KBM-7 (cell line): Measurements from ENCODE around the gene OSBP2.
A peak's percentile ranks its signal among the peaks of the same experiment; 100 is the strongest.
"Not testable (repeated sequence)": the region's sequence is repeated elsewhere in the genome, so short reads cannot be mapped to it uniquely, and the experiment has no call there.

Source experiments
- DNase-seq: peaks from one replicate; pipeline ENCODE4 v3.0.0-alpha.2; 2015
- in situ Hi-C: fragments of 300-500 bp; cut with MboI; formaldehyde crosslinking; loops from 2 replicates; pipeline ENCODE4 v1.14.3; 2020; ENCODE audit warnings: low sequenced_read_pairs, low pct_unique_long_range_greater_than_20kb, mixed read lengths

OSBP2 gene

DNA sequence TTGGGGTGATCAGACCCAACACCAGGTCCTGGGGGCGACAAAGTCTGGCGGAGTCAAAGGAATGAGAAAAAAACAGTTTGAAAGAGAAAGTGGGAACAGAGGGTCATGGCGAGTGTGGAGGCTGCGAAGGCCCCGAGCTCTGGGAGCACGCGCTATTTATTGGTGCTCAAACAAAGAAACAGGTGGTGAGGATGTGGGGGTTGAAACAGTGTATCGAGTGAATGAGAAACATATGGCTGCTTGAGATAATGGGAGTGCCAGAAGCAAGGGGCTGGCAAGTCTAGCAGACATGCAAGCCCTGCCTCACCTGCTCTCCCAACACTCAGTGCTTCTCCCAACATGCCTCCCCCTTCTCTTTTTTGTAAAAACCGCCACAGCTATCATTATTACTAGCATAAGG, 19.2 kb upstream of the OSBP2 start:
- no peak for DNase-seq
- in situ Hi-C loops, result no loop called here

- in situ Hi-C loops, DNase-seq: not testable (repeated sequence)
Measured at GRCh38 chr22:30676565-30676964, 18.1 kb upstream of the OSBP2 start.

GRCh38 chr22:30679895-30680690, 14.6 kb upstream of the OSBP2 start:
- in situ Hi-C loops, DNase-seq: not testable (repeated sequence)

- in situ Hi-C loops, result no loop called here
- no peak for DNase-seq
Measured at GRCh38 chr22:30680991-30681770, 13.5 kb upstream of the OSBP2 start.

- in situ Hi-C loops, result no loop called here
- no peak for DNase-seq
Measured at GRCh38 chr22:30681831-30682230, 12.8 kb upstream of the OSBP2 start.

DNA sequence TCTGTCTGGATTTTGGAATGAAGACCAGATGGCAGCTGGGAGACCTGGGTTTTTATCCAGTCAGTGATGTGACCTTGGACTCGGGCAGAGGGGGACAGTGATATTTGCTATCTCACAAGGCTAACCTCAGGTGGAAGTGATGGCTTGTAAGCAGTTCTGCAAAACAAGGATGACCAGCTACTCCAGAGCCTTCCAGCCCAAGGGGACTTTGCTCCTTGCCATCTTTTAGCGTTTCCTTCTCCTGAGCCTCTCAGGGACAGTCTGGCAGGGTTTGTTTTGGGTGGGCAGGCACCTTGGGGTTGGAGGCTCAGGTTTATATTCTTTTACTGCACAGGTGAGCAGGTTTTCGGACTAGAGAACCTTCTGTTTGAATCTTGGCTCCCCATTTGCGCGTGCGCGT, 9.5 kb upstream of the OSBP2 start:
- in situ Hi-C loops, result no loop called here

GRCh38 chr22:30687358-30687757, 7.3 kb upstream of the OSBP2 start:
- no peak for DNase-seq
- in situ Hi-C loops, result no loop called here

More for the DNA sequence above, 9.5 kb upstream of the OSBP2 start:
- no peak for DNase-seq

DNA sequence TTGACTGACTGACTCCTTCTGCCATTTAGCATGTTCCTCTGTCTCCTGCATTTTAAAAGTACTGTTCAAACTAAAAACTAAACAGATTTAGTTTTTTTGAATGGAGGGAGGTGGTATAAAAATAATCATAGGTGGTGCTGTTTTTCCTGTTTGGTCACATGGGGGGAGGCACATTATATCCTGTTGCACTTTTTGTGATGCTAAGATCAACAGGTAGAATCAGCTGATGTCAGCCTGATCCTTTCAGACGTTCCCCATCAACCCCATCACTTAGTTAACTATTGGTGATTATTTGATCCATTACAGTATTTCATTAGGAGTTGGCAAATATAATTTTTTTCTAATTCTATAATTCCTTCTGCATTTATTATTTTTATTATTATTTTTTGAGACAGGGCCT, 5.1 kb upstream of the OSBP2 start:
- DNase-seq, result no peak
- in situ Hi-C loops, result no loop called here

- in situ Hi-C loops, result no loop called here
- DNase-seq, result no peak
Measured at GRCh38 chr22:30691204-30691603, 3.5 kb upstream of the OSBP2 start.

- in situ Hi-C loops, result no loop called here
- peak; percentile 67 for DNase-seq
Measured at GRCh38 chr22:30694171-30694639, 469 bp upstream of the OSBP2 start.

DNA sequence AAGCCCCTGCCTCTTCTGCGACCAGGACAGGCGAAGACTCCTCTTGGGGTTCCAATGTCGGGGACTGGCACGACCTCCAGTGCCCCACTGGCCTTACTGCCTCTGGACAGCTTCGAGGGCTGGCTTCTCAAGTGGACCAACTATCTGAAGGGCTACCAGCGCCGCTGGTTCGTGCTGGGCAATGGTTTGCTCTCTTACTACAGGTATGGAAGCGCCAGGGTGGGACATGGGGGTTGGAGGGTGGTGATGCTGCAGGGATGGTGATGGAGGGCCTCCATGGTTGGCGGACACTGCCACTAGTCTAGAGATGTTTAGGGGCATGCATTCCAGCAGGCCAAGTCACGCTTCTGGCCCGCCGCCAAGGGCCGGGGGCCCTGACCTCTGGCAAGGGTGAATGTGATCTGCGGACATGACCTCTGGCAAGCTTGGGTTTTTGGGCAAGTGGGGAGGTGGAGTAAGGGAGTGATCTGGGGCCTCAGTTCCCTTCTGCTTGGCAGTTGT, 727 bp downstream of the OSBP2 start:
- in situ Hi-C loops, result no loop called here

DNA sequence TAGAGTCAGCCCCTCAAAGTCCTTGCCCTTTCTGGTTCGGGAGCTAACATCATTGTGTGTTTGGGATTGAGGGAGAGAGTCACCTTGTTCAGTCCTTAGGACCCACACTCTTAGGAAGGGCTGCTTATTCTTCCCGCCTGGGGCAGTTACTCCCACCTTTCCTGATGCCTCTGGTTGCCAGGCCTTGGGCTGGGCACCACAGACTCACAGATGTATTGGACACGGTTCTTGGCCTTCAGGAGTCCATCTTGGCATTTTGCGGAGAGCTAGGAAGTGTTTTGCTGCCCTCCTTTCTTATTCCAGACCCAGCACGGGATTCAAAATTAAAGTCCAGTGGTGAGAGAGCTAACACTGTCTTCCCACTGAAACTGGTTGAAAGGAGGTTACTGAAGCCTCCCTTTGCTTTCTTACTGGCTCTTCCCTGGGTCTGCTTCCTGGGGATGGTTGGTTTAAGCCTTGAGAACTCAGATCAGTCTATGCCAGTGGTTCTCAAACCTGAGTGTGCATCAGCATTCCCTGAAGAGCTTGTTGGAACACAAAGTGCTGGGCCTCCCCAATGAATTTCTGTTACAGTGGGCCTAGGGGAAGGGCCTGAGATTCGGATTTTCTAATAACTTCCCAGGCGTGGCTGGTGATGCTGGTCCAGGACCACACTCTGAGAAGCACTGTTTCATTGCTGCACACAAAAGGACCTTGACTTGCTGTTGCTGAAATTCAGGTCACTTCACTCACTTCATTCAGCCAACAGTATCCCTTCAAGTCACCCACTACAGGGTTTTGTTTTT, 1.4 kb downstream of the OSBP2 start:
- no peak for DNase-seq
- in situ Hi-C loops, result no loop called here

More for the DNA sequence above, 727 bp downstream of the OSBP2 start:
- DNase-seq, result no peak

- no peak for DNase-seq
- in situ Hi-C loops, result no loop called here
Measured at GRCh38 chr22:30697975-30698374, 3.3 kb downstream of the OSBP2 start.

DNA sequence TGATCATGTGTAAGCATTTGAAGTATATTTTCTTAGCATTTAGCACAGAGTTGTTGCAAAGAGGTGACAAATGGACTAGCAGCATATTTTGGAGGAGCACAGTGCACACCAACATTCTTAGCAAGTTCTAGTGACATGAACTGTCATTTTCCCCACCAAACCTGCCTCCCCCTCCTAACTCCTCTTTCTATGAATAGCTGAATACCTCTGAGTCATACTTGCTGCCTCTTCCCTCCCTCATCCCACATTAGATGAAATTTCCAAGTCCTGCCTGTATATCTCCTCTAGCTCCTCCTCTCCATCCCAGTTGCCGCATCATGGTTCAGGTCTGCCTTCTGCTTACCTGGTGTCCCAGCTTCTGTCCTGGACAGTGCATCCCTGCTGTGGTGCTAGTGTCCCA, 7.2 kb downstream of the OSBP2 start:
- in situ Hi-C loops, result no loop called here
- no peak for DNase-seq

DNA sequence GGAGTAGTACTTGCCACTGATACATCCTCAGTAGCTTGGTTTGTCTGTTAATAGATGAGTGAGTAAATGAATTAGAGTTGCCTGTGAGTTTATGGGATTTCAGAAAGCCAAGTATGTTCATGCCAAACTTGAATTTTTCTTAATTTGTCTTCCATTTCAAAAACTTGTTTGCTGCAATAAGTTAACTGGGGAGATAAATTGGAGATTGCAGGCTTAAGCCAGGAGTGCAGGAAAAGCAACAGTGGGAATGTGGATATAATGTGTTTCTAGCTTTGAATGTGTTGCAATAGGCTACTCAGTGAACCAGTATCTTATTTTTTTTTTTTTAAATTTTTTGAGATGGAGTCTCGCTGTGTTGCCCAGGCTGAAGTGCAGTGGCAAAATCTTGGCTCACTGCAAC, 8.2 kb downstream of the OSBP2 start:
- in situ Hi-C loops, result no loop called here
- DNase-seq, result no peak

GRCh38 chr22:30704978-30705377, 10.3 kb downstream of the OSBP2 start:
- no peak for DNase-seq
- in situ Hi-C loops, result no loop called here

DNA sequence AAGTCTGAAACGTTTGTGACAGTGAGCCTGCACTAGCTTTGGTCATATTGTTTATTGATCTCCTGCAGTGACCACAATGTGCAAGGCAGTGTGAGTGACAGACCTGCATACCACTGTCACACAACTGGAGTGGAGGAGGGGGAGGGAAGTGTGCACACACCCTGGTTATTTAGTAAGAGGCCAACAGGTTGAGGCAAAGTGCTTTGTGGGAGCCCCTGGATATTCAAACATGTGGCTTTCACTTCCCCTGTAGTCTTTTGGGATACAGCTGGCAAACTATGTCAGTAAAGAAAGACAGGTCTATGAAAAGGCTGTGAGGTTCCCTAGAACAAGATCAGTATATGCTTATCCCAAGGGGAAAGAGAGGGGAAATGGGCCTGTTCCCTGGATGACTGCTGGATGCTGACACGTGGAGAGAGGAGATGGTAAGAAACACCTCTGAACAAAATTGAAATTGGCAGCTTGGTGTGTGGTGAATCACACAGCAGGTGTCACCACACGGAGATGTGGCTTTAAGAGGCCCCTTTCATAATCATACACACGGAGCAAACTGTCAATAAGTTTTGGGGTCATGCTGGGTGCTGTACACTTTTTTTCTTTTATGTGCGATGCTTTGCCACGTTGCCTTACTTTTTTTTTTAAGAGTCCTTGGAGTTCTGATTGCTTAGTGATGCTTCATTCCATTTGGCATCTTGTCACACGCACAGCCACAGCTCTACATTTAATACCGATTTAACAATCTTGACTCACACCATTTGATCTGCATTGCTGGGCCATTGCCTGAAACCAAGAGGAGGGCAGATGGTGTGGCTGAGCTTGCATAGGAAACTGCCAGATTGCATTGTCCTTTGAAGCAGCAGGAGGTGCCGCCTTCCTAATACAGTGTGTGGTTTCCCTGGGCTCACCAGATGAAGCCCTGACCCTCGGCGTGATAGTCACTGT, 11.3 kb downstream of the OSBP2 start:
- peak; percentile 22 for DNase-seq

GRCh38 chr22:30709980-30710379, 15.3 kb downstream of the OSBP2 start:
- DNase-seq, in situ Hi-C loops: not testable (repeated sequence)

More for the DNA sequence above, 11.3 kb downstream of the OSBP2 start:
- in situ Hi-C loops, result no loop called here
